CD4-positive, alpha-beta T cell treated with Interleukin-4 for 4 hours (primary cell): ENCODE measurements around the gene ZCCHC10.
A peak's percentile ranks its signal among the peaks of the same experiment; 100 is the strongest.
"Not testable (repeated sequence)": the region's sequence is repeated elsewhere in the genome, so short reads cannot be mapped to it uniquely, and the experiment has no call there.

Experiments
- DNase-seq: peaks from one replicate; pipeline ENCODE4 v3.0.0-alpha.2; 2020

ZCCHC10 gene

DNA sequence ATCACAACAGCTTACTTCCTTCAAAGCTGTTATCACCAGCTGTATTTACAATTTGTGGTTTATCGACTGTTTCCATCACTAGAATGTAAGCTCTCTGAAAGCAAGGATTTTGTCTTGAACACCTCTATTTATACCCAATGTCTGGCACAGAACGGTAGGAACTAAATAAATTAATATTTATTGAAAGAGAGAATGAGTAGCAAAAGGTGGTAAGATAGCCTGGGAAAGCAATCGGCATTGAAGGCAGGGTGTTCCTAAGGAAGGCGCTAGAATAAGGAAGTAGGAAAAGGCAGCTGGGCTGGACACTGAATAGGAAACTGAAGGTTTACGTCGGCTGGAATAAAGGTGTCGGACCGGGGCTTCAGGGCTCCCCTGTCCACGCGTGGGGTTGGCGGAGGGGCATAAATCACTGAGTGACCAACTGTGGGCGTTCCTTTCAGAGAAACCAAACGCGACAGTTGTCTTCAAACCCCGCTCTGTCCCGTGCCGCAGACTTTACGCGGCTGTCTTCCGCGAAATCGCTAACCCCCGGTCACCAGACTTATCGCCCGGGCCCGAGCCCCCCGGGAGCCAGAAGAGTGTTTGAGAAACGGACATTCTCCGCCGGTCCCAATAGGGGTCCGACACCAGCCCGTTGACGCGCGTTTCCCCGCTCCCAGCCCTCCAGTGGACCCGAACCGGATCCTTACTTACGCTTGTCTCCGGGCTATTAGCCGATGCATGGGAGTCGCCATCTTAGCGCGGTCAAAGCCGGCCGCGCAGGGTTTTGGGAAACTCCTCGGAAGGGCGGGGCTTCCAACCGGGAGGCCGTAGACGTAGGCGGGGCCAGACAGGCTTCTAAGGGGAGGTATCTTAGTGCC lies at the start of gene ZCCHC10:
TSS of gene ZCCHC10 (minus strand) at position 746 of the 860 bp plus-strand sequence. CDS start at position 734, 12 bp downstream.
- peak; percentile 89 for DNase-seq

DNA sequence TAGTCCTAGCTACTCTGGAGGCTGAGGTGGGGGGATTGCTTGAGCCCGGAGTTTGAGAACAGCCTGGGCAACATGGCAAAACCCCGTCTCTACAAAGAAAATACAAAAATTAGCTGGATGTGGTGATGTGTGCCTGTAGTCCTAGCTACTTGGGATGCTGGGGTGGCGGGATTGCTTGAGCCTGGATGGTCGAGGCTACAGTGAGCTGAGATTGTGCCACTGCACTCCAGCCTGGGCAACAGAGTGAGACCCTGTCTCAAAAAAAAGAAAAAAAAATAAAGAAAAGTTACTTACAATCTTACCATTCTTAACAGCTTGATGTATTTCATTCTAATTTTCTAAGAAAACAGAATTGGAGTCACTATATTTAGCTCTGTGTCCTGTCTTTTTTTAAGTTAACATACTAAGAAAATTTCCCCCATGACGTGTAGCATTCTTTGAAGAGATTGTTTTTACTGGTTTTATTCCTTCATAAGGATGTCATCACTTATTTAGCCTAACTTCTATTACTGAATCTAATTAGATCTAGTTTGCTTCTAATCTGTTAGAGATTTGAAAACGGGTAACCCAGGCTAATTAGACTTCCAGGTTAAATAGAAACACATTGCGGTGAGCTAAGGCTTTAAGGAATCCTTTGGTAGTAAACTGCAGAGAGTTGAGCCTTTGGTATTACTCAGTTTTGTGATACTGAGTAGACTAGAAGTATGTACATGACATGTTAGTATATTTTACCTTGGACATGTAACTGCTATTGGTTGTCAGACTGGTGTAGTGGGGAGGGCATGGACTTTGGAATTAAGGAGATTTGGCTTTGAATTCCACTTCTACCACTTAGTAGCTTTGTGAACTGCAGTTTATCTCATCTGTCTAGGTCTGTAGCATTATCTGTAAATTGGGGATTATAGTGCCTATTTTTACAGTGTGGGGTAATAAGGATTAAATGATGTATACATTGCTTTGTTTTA lies 49.5 kb upstream of the ZCCHC10 start:
- DNase-seq = no peak

DNA sequence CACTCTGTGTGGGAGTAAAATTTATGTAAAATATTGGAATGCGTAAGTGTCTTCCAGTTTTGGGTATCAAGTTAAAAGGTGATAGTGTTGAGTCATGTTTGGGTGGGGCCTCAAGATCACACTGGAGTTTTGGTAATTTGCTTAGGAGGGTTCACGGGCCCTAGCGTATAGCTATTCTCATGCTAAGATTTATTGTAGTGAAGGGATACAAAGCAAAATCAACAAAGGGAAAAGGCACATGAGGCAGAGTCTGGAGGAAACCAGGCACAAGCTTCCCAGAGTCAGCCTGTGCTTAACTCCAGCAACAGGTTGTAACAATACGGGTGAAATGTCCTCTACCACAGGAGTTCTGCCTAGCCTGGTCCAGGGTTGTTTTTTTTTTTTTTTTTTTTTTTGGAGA lies 45.7 kb upstream of the ZCCHC10 start:
- no peak for DNase-seq

DNA sequence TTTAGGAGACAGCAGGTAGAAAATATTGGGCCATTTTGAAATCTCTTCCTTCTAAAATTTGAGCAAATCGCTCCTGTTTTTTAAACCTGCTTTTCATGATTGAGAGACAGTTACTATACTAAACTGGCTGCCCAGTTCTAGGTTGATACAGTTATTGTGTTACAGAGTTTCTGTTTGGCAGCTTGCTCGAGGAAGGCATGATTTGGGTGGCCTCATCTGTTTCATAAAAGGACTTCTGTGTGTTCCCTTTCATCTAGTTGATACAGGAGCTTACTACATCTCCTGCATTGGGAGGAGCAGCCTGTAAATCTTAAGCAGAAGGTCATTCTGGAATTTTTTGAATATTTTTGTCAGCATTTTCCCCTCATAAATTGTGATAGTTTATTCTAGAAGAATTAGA lies 39.7 kb upstream of the ZCCHC10 start:
- DNase-seq = no peak

DNA sequence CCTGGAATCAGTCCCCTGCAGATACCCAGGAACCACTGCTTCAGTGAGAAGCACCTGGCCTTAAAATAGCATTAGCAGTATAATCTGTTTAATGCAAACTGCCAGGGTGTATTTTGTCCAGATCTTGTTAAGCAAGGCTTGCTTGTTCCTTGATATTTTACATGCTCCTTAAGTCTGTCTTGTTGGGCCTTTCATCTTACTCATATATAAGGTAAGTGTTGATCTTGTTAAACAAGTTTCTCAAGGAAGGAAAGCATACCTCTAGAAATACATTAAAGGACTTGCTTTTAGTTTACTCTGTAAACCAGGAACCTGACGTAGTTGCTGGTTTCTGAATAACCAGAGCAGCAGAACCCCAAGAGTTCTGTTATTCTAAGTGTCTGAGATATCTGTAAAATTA lies 39.1 kb upstream of the ZCCHC10 start:
- DNase-seq = no peak

DNA sequence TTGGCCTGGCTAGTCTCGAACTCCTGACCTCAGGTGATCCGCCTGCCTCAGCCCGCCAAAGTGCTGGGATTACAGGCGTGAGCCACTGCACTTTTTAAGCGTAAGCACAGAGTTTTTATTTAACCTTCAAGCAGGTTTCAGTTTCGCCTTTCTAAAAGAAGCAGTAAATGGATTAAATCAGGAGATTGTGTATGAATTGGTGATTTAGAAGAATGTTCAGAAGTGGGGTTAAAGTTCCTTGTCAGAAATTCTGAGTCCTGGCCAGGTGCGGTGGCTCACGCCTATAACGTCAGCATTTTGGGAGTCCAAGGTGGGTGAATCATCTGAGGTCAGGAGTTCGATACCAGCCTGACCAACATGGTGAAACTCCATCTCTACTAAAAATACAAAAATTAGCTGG lies 37.6 kb upstream of the ZCCHC10 start:
- no peak for DNase-seq

DNA sequence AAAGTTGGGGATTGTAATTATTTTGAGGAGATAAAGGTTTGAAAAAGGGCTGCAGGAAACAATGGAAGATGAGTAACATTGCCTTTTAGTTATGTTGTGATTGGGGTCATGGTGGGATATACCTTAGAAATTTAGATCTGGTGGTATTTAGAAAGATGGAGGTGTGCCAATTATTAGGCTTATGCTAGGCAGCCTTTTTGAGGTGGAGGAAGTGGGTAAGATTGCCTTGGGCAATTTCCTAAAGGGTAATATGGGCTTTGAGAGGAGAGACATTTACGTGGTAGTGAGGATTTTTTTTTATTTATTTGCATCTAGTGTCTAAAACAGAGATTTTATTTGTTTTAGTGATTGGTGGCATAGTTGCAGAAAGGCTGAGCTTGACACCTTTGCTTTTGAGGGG lies 35.9 kb upstream of the ZCCHC10 start:
- DNase-seq = no peak

DNA sequence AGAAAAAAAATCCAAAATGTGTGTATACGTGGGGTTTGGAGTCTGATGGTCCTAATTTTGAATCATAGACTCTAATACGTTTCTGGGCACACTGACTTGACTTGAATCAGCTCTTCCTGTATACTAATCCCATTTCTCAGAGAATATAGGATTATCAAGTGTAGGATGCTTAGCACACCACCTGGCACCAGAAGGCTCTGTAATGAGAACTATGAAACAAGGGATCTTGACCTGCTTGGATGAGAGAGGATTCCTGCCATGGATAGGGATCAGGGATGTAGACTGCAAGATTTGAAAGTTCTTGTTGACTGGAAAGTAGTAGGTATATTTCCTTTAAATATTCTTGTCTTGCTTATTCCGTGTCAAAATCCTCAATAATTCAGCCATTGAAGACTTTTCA lies 33.3 kb upstream of the ZCCHC10 start:
- DNase-seq = no peak

DNA sequence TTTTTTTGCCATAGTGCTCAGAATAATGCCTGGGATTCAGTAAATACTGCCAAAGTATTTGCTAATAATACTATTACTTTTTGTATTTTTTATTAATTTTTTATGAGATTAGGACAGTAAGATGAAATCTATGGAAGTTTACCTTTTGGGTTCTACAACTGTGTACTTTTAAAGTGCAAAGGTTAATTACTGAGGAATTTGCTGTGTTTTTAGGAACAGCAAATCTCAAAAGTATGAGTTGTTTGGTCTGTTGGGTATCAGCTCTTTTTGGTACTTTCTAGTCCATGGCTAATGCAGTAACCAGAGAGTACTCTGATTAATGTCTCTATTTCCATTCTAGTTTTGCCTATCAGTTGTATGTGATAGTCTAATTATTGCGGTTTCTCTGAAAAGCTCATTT lies 30.5 kb upstream of the ZCCHC10 start:
- no peak for DNase-seq

DNA sequence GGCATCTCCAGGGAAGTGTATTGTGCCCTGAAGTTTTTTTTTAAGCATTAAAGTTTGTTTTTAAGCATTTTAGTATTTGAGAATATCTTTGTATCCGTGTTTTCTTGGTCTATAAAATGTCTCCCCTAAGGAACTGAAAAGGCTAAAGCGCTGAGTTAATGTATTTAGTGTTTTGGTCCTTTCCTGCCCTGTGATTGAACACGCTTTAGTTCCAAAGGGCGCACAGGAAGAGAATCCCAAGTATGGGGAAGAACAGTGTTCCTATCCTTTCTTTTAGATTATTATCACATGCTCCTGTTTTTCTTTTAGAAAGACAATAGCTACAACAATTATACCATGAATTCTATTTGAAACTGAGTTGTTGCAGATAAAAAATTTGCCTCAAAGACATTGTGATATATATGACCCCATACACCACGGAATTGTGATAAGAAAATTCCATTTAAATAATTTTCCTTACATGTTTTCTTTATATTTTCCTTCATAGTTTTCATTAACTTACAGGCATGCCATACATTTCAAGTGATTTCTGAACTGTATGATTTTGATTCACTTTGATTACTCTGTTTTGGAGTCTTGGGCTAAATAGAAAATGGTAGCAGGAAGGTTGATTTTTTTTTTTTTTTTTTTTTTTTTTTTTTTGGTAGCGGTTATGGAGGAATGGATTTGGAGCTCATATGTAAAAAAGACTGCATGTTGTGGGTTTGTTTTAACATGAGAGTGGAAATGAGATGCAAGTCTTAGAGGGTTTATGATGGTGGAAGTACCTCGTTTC lies 28.5 kb upstream of the ZCCHC10 start:
- DNase-seq = no peak

DNA sequence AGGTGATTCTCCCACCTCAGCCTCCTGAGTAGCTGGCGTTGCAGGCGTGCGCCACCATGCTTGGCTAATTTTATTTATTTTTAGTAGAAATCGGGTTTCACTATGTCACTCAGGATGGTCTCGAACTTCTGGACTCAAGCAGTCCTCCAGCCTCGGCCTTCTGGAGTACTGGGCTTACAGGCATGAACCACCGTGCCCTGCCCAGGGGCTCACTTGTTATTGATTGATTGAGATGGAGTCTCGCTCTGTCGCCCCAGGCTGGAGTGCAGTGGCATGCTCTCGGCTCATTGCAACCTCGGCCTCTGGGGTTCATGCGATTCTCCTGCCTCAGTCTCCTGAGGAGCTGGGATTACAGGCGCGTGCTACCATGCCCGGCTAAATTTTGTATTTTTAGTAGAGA lies 27.1 kb upstream of the ZCCHC10 start:
- DNase-seq = no peak

DNA sequence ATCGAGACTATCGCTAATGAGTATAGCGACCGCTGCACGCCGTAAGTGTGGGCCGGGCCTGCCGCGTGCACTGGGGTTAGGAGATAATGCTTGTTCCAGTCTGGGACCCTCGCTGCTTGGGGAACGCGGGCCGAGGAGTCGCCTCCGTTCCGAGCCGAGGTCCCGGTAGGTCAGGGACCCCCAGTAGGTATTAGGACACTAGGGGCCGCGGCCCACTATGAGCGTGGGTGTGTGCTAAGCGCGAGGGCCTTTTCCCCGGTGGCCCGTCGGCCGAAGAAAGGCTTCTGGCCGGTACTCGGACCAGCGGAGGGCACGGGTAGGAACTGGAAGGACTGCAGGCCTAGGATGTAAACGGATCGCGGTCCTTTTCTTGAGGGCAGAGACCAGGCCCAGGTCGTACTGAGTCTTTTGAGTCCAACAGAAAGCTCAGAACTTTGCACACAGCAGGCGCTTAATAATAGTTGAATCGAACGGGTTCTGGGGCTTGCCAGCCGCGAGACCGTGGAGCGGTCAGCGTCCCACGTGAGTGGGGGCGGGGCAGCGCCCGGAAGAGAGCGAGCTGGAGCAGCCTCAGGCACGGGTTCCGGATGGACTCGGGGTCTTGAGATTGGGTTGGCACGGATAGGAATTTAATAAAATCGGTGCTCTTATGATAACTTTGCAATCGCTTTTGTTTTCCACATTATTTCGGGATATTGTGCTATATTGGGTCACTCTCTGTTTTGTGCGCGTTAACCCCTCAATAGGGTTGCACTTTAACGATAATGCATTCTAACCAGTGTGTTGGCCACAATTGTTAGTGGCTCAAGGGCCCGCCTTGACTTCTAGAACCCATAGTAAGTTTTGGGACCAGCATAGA lies 26.2 kb upstream of the ZCCHC10 start:
- DNase-seq = peak; percentile 34

DNA sequence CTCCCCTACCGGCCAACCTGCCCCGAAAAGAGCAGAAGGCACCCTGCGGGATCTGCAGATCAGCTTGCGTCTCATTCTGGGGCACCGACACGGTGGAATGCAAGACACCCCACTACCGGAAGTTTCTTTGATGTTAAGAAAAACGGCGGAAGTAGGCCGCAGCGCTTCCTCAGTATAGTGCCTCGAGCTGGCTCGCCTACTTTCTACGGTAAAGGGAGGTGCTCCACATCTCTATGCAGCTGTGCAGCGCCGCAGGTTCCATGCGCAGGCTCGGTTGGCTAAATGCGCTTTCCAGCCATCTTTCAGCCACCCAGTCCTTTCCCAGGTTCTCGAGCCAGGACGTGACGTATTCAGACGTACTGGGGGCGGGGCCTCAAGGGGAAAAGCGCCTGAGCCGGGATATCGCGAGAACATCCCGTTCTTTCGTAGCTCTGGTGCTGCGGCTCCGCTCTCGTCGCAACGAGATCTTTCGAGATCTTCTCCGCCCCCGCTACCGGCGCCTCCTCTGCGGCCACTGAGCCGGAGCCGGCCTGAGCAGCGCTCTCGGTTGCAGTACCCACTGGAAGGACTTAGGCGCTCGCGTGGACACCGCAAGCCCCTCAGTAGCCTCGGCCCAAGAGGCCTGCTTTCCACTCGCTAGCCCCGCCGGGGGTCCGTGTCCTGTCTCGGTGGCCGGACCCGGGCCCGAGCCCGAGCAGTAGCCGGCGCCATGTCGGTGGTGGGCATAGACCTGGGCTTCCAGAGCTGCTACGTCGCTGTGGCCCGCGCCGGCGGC lies 25.4 kb upstream of the ZCCHC10 start, which contains the start of gene HSPA4:
TSS of gene HSPA4 (plus strand) at position 472 of the 775 bp plus-strand sequence. CDS start at position 710, 238 bp downstream.
- DNase-seq = peak; percentile 98

DNA sequence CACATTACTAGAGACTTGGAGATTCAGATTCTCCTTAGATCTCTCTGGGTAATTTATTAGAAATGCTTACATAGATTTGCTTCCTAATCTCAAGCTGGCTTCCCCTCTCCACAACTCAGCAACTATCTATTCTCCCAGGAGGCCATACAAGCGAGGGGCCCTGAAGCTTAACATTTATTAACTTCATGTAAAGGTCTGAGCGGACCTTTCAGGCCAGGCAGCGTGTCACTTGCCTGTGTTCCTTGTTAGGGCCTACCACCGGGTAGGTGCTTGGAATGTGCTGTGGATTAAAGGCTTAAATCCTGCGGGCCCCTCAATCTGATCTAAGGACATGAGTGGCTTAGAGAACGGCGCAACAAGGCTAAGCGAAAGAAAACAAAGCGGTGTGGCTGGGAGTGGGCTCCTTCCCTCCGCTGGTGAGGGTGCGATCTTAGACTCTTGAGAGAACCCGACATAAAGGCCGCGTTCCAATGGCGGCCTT lies 24.8 kb upstream of the ZCCHC10 start:
- DNase-seq = no peak

DNA sequence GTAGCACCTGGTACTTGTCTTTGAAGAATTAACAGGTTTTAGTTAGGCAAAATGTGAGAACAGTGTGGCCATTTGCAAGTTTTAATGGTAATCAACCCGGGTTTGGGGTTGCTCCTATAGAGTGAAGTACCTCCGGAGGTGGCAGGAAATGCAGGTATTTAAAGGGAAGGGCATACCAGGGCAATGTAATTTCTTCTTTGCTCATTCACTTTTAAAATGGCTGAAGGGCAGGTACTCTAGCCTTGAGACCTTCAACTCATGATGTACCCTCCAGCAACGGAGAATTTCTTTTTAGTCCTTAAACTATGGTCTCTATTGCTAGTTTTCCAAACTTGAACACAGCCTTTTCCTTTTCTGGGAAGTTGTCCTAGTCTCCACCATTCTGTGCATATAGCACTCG lies 24.2 kb upstream of the ZCCHC10 start:
- DNase-seq = no peak

DNA sequence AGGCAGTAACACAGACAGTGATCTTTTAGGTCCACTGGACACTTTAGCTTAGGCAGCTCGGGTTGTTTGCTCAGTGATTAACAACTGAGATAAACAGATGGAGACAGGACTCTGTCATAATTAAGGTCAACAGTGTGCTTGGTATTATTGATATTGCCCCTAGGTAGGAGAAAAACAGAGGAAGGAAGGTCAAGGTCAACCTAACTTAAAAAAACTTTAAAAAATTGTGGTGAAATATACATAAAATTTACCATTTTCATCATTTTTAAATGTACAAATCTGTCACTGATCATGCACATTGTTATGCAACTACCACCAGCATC lies 23.3 kb upstream of the ZCCHC10 start:
- no peak for DNase-seq

DNA sequence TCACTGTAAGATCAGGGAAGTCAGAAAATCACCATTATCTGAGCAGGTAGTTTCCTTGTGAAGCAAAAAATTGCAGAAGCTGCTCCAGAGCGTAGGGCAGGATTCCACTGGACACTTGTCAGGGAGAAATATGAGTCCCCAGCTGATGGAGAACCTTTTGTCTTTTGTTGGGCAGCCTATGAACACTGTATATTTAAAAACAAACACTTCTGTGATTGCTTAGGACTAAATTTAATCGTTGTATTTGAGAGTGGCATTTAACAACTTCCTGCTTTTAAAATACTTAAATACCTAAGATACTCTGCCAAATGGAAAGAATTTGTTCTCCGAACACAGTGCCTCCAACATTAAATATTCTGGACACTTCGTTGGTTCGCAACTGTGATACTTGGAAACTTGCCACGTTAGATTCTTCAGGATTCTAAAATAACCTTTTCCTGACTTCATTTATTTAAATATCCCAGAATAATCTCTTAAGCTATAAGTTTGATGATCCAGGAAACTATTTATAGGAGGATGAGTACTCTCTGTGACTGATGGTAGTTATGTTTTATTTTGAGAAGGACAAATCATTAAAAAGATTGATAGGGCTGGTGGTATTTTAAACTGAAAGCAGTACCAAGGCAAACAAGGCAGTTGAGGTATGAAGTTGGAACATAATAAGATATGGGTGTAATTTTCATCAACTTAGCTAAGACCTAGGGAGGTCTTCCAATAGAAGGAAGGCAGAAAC lies 22.8 kb upstream of the ZCCHC10 start:
- DNase-seq = no peak

DNA sequence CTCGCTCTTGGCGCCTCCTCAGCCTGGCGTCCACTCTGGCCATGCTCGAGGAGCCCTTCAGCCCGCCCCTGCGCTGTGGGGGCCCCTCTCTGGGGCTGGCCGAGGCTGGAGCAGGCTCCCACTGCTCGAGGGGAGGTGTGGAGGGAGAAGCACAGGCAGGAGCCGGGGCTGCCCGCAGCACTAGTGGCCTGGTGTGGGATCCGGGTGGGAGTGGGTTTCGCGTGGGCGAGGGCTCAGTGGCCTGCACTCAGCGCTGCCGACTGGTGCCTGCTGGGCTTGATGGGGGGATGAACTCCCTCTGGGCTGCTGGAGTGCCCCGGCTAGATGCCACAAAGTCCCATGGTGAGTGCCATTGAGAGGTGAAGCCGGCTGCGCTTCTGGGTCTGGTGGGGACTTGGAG lies 21.1 kb upstream of the ZCCHC10 start:
- no peak for DNase-seq

DNA sequence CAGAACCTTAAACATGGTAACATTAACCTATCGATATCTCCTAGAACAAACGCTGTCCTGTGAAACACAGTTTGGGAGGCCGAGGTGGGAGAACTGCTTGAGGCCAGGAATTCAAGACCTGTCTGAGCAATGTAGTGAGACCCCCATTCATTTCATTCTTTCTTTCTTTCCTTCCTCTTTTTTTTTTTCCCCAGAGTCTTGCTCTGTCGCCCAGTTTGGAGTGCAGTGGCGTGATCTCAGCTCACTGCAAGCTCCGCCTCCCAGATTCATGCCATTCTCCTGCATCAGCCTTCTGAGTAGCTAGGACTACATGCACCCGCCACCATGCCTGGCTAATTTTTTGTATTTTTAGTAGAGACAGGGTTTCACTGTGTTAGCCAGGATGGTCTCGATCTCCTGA lies 20.2 kb upstream of the ZCCHC10 start:
- not testable (repeated sequence) for DNase-seq

DNA sequence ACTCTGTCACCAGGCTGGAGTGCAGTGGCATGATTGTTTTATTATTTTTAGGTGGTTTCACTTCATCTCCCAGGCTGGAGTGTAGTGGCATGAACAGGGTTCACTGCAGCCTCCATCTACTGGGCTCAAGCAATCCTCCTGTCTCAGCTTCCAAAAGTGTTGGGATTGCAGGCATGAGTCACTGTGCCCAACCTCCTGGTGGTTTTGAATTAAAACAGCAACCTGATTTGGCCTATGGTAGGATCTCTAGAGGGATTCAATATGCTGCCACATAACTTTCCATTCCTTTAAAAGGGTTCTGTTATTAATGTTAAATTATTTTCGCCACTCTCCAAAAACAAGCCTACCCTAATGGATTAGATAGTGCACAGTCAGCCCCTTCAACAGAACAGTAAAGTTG lies 15.6 kb upstream of the ZCCHC10 start:
- no peak for DNase-seq
